22Rv1 (cell line): ENCODE data around the gene IGFALS.

ENCODE experiments used
- H3K27ac ChIP-seq: fragments of 450-650 bp; 2 replicates; pipeline ENCODE4 v1.5.1; 2017
- CTCF ChIP-seq: fragments of 450-650 bp; IDR thresholded peaks from 2 replicates; pipeline ENCODE4 v1.5.1; 2017; ENCODE audit warnings: mild to moderate bottlenecking
- ZFX ChIP-seq: fragments of 450-650 bp; IDR thresholded peaks from 2 replicates; pipeline ENCODE4 v1.6.1; 2017; ENCODE audit warnings: antibody characterized with exemption, borderline replicate concordance

The IGFALS gene

DNA sequence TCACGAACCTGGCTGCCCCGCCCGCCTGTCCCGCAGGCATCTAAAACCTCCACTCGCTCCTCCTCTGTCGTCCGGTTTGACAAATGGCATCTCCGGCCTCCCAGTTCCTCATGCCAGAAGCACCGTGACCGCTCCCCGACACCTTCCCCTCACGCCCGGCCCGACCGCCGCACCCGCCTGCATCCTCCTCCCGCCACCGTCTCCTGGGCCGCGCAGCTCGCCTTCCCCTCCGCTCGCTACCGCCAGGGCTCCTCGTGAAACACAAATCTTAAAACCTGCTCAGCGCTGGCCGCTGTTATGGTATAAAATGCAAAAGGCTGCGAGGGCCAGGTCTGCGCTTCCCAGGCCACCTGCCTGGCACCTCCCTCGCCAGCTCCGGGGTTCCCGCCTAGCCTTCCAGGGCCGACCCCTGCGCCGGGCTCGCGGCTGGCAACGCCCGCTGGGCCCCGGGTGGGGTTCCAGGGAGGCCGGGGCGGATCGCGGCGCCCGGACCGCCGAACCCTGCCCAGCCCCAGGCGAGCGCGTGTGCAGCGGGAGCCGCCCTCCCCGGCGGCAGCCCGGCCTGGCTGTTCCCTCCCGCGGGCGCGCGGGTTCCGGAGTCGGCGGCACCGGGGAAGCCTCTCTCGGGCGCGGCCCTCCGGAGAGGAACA, 11.6 kb downstream of the IGFALS start:
- peak overlapping the region; percentile 93 for H3K27ac ChIP-seq

GRCh38 chr16:1781254-1781653, 12.3 kb downstream of the IGFALS start:
- peak overlapping the region; percentile 93 for H3K27ac ChIP-seq
- TF ChIP-seq CTCF (no peak), ZFX (no peak)

More for the DNA sequence above, 11.6 kb downstream of the IGFALS start:
- no peak for TF ChIP-seq ZFX

GRCh38 chr16:1780677-1781072, 12.8 kb downstream of the IGFALS start:
- peak overlapping the region; percentile 93 for H3K27ac ChIP-seq
- TF ChIP-seq ZFX (no peak), CTCF (no peak)

GRCh38 chr16:1779741-1780676, 13.5 kb downstream of the IGFALS start:
- TF ChIP-seq ZFX (no peak), CTCF (no peak)
- peak overlapping the region; percentile 93 for H3K27ac ChIP-seq

DNA sequence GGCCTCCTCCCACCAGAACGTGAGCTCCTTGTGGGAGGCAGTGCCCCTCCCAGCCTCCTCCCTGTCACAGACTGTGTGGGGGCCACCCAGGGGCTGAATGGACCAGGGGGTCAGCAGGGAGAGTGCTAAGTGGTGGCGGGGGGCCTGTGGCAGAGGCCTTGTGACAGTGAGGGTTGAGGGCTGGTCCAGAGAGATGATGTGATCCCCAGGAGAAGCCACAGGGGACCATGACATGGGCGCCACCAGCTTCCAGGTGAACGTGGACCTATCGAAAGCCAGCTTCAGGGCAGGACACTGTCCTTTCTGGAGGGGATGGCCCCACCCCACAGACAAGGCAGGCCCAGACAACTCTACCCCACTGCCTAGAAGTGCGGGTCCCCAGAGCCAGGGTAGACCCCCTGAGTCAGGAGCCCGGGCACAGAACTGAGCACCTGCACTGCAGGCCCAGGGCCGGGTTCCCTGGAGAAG, 14.2 kb downstream of the IGFALS start:
- TF ChIP-seq CTCF: no peak
- TF ChIP-seq ZFX: no peak
- H3K27ac ChIP-seq: peak overlapping the region; percentile 93

GRCh38 chr16:1778200-1779179, 15.0 kb downstream of the IGFALS start:
- no peak for TF ChIP-seq CTCF
- TF ChIP-seq ZFX: no peak
- H3K27ac ChIP-seq: peak overlapping the region; percentile 93
